Upper lobe of right lung (tissue), 1 donor: ENCODE data around the gene CD101. TPM values are rescaled to one million over a fixed set of nuclear protein-coding genes. Genes with fewer than 3 reads are reported as not detected.
"Not testable (repeated sequence)": the region's sequence is repeated elsewhere in the genome, so short reads cannot be mapped to it uniquely, and the experiment has no call there.

Experiments used
- ATAC-seq: fragments of 200-7000 bp; cut with Tn5 transposase; one replicate; pipeline ENCODE4 v1.9.1; 2020; ENCODE audit warnings: mild to moderate bottlenecking, moderate library complexity
- DNase-seq: peaks from one replicate; pipeline ENCODE4 v3.0.0-alpha.2; 2020
- H3K27ac ChIP-seq: fragments of 200-600 bp; one replicate; pipeline ENCODE4 v1.8.0; 2022
- H3K27me3 ChIP-seq: fragments of 200-600 bp; one replicate; pipeline ENCODE4 v1.8.0; 2022; ENCODE audit warnings: mild to moderate bottlenecking
- H3K36me3 ChIP-seq: fragments of 200-600 bp; one replicate; pipeline ENCODE4 v1.8.0; 2022
- H3K4me1 ChIP-seq: fragments of 200-600 bp; one replicate; pipeline ENCODE4 v1.8.0; 2022
- H3K4me3 ChIP-seq: fragments of 200-600 bp; one replicate; pipeline ENCODE4 v1.8.0; 2022; ENCODE audit warnings: mild to moderate bottlenecking
- H3K9me3 ChIP-seq: fragments of 200-600 bp; one replicate; pipeline ENCODE4 v1.8.0; 2022
- CTCF ChIP-seq: fragments of 200-600 bp; IDR thresholded peaks from one replicate; pipeline ENCODE4 v1.8.0; 2022; ENCODE audit warnings: antibody characterized with exemption
- intact Hi-C: fragments of 100-400 bp; cut with DNase I; formaldehyde crosslinking; loops from one replicate; pipeline ENCODE4 v1.11.0; 2022
- total RNA-seq: library from RNA; stranded (reverse); fragmentation: NEBNext Ultra II Directional; extraction: Animal tissue kit (Norgen Biotek cat#: 25700); gene quantifications from one replicate; pipeline ENCODE4 v1.2.1, GENCODE V29; 2021
- donor health status: DM: no; HTN: yes; CAD: no; lungs with severe emphysema.

The CD101 gene
- total RNA-seq, 1 donor from 2014 or later = 37.4 TPM

GRCh38 chr1:116971258-116971860 is 30.2 kb upstream of the CD101 start:
- Histone ChIP-seq H3K36me3 (no peaks in the 10 kb centered on the region), H3K9me3 (no peaks in the 10 kb centered on the region), H3K27me3 (no peaks in the 10 kb centered on the region), H3K4me1 (no peaks in the 10 kb centered on the region), H3K4me3 (no peak overlapping the region), H3K27ac (no peak overlapping the region)
- TF ChIP-seq CTCF = no peak
- ATAC-seq (peak; percentile 84), DNase-seq (no peak)
- intact Hi-C loops = no loop called here

GRCh38 chr1:116971965-116972673 is 29.4 kb upstream of the CD101 start:
- H3K27ac ChIP-seq = no peak overlapping the region
- H3K27me3 ChIP-seq = no peaks in the 10 kb centered on the region
- H3K4me3 ChIP-seq = no peak overlapping the region
- no peaks in the 10 kb centered on the region for H3K36me3 ChIP-seq
- intact Hi-C loops = no loop called here
- H3K4me1 ChIP-seq = no peaks in the 10 kb centered on the region
- H3K9me3 ChIP-seq = no peaks in the 10 kb centered on the region
- DNase-seq (no peak), ATAC-seq (peak; percentile 19)
- no peak for TF ChIP-seq CTCF

GRCh38 chr1:116972674-116973030 is 28.9 kb upstream of the CD101 start:
- no peaks in the 10 kb centered on the region for H3K36me3 ChIP-seq
- no peaks in the 10 kb centered on the region for H3K4me1 ChIP-seq
- no peaks in the 10 kb centered on the region for H3K9me3 ChIP-seq
- H3K27ac ChIP-seq = no peak overlapping the region
- no peak overlapping the region for H3K4me3 ChIP-seq
- intact Hi-C loops = no loop called here
- DNase-seq = no peak
- ATAC-seq = no peak
- no peaks in the 10 kb centered on the region for H3K27me3 ChIP-seq
- TF ChIP-seq CTCF = no peak

GRCh38 chr1:116980309-116980708 is 21.3 kb upstream of the CD101 start:
- H3K4me1 ChIP-seq, H3K9me3 ChIP-seq, H3K4me3 ChIP-seq, DNase-seq, ATAC-seq, H3K36me3 ChIP-seq, H3K27ac ChIP-seq, intact Hi-C loops, H3K27me3 ChIP-seq: not testable (repeated sequence)

GRCh38 chr1:116981521-116982037 is 20.0 kb upstream of the CD101 start:
- TF ChIP-seq CTCF = no peak
- intact Hi-C loops = no loop called here

GRCh38 chr1:116982319-116983004 is 19.1 kb upstream of the CD101 start:
- intact Hi-C loops = no loop called here
- Histone ChIP-seq H3K4me1 (no peaks in the 10 kb centered on the region), H3K9me3 (no peaks in the 10 kb centered on the region), H3K27ac (no peak overlapping the region), H3K36me3 (no peaks in the 10 kb centered on the region), H3K27me3 (no peaks in the 10 kb centered on the region), H3K4me3 (no peak overlapping the region)
- no peak for TF ChIP-seq CTCF
- ATAC-seq (peak; percentile 30), DNase-seq (no peak)

More at GRCh38 chr1:116981521-116982037, 20.0 kb upstream of the CD101 start:
- H3K27me3 ChIP-seq = no peaks in the 10 kb centered on the region
- no peak overlapping the region for H3K4me3 ChIP-seq
- H3K9me3 ChIP-seq = no peaks in the 10 kb centered on the region
- DNase-seq (no peak), ATAC-seq (no peak)
- no peak overlapping the region for H3K27ac ChIP-seq
- no peaks in the 10 kb centered on the region for H3K4me1 ChIP-seq
- no peaks in the 10 kb centered on the region for H3K36me3 ChIP-seq
